K562 (cell line): ENCODE results near the gene KSR2.

Source experiments
- CCAR2 ChIP-seq: fragments of 200-400 bp; formaldehyde crosslinking; IDR thresholded peaks from 2 replicates; pipeline ENCODE4 v1.6.1; 2017; ENCODE audit warnings: mild to moderate bottlenecking, low read depth, low read length
- CTCF ChIP-seq, 3 experiments: IDR thresholded peaks in 2 of 3; conservative IDR thresholded peaks in 1 of 3; 2 replicates each; pipeline ENCODE4 v1.5.1; 2011 to 2012; ENCODE audit warnings: low read length in 3 of 3, mild to moderate bottlenecking in 3 of 3, control low read depth in 2 of 3, improper control_type of control experiment in 1 of 3, inconsistent platforms in 1 of 3, low read depth in 1 of 3, mixed read lengths in 1 of 3, moderate library complexity in 1 of 3; ENCODE audit not compliant: insufficient read depth in 2 of 3
- KLF13 ChIP-seq: fragments of 450-650 bp; IDR thresholded peaks from 2 replicates; pipeline ENCODE4 v1.6.1; 2016; ENCODE audit warnings: missing genetic modification characterization, low read depth, mild to moderate bottlenecking, missing compliant biosample characterization, moderate library complexity, borderline replicate concordance
- MYNN ChIP-seq, 2 experiments: sonication (generic); formaldehyde crosslinking in 1 of 2; IDR thresholded peaks; 2 replicates each; pipeline versions ENCODE4 v1.5.0 to v1.6.1; 2016 to 2020; ENCODE audit warnings: antibody characterized with exemption in 1 of 2, missing genetic modification reagents in 1 of 2
- POLR2A ChIP-seq: fragments of 450-650 bp; conservative IDR thresholded peaks from 2 replicates; pipeline ENCODE4 v1.6.1; 2016
- PRMT5 ChIP-seq: sonication (generic); formaldehyde crosslinking; IDR thresholded peaks from 2 replicates; pipeline ENCODE4 v1.5.0; 2020; ENCODE audit warnings: missing genetic modification reagents
- SIRT6 ChIP-seq: IDR thresholded peaks from one replicate; pipeline ENCODE4 v1.6.1; 2012; ENCODE audit warnings: low read depth, mild to moderate bottlenecking, control low read depth, inconsistent platforms, low read length, moderate library complexity
- YY1 ChIP-seq, 3 experiments: IDR thresholded peaks; 2 replicates each; pipeline ENCODE4 v1.6.1; 2011; ENCODE audit warnings: low read length in 2 of 3, mild to moderate bottlenecking in 2 of 3, moderate library complexity in 2 of 3, borderline replicate concordance in 1 of 3, control low read depth in 1 of 3, low read depth in 1 of 3; ENCODE audit not compliant: insufficient read depth in 3 of 3, insufficient replicate concordance in 2 of 3, control insufficient read depth in 1 of 3, insufficient read length in 1 of 3; ENCODE audit errors: extremely low read depth in 1 of 3
- ZBTB49 ChIP-seq: sonication (generic); formaldehyde crosslinking; IDR thresholded peaks from 2 replicates; pipeline ENCODE4 v1.8.0; 2022; ENCODE audit warnings: missing genetic modification reagents, mild to moderate bottlenecking, borderline replicate concordance
- ZNF282 ChIP-seq: sonication (generic); formaldehyde crosslinking; IDR thresholded peaks from 2 replicates; pipeline ENCODE4 v1.8.1; 2023; ENCODE audit warnings: missing genetic modification reagents
- ZNF512 ChIP-seq: IDR thresholded peaks from 2 replicates; pipeline ENCODE4 v1.6.1; 2016; ENCODE audit warnings: missing genetic modification characterization, missing compliant biosample characterization
- ZSCAN29 ChIP-seq: fragments of 450-650 bp; IDR thresholded peaks from 2 replicates; pipeline ENCODE4 v1.6.1; 2017
- TF ChIP-seq, protein P1 (sequence below), 2 experiments: fragments of 450-650 bp; formaldehyde crosslinking in 1 of 2; IDR thresholded peaks; 2 replicates each; pipeline versions ENCODE4 v1.4.0 to v1.6.1; 2014 to 2020; ENCODE audit warnings: mild to moderate bottlenecking in 2 of 2, borderline replicate concordance in 1 of 2, low read depth in 1 of 2

- TF ChIP-seq SIRT6 (no peak), ZNF512 (tag) (no peak), PRMT5 (no peak), MYNN (IDR thresholded peaks at IDR 0.05) (no peak), MYNN (CRISPR knock-in tag; IDR thresholded peaks at IDR 0.05) (no peak), ZSCAN29 (no peak), CTCF (IDR thresholded peaks at IDR 0.05 in 2 of 3, conservative IDR thresholded peaks at IDR 0.05 in 1 of 3; ENCODE audit: insufficient read depth in 2 of 3, low read depth in 1 of 3, low read length in 3 of 3) (no peak), ZBTB49 (CRISPR knock-in tag) (no peak), KLF13 (tag) (no peak), YY1 (IDR thresholded peaks at IDR 0.05; ENCODE audit: borderline replicate concordance in 1 of 3, control insufficient read depth in 1 of 3, extremely low read depth in 1 of 3, insufficient read depth in 3 of 3, insufficient read length in 1 of 3, insufficient replicate concordance in 2 of 3, low read depth in 1 of 3, low read length in 2 of 3) (no peak), CCAR2 (no peak), POLR2A (no peak), ZNF282 (no peak)
- TF ChIP-seq, protein P1, sequence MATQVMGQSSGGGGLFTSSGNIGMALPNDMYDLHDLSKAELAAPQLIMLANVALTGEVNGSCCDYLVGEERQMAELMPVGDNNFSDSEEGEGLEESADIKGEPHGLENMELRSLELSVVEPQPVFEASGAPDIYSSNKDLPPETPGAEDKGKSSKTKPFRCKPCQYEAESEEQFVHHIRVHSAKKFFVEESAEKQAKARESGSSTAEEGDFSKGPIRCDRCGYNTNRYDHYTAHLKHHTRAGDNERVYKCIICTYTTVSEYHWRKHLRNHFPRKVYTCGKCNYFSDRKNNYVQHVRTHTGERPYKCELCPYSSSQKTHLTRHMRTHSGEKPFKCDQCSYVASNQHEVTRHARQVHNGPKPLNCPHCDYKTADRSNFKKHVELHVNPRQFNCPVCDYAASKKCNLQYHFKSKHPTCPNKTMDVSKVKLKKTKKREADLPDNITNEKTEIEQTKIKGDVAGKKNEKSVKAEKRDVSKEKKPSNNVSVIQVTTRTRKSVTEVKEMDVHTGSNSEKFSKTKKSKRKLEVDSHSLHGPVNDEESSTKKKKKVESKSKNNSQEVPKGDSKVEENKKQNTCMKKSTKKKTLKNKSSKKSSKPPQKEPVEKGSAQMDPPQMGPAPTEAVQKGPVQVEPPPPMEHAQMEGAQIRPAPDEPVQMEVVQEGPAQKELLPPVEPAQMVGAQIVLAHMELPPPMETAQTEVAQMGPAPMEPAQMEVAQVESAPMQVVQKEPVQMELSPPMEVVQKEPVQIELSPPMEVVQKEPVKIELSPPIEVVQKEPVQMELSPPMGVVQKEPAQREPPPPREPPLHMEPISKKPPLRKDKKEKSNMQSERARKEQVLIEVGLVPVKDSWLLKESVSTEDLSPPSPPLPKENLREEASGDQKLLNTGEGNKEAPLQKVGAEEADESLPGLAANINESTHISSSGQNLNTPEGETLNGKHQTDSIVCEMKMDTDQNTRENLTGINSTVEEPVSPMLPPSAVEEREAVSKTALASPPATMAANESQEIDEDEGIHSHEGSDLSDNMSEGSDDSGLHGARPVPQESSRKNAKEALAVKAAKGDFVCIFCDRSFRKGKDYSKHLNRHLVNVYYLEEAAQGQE (IDR thresholded peaks at IDR 0.05; ENCODE audit: borderline replicate concordance) = no peak
- TF ChIP-seq, protein P1 (CRISPR knock-in tag; IDR thresholded peaks at IDR 0.05; ENCODE audit: low read depth) = no peak
These were observed 294.0 kb downstream of the KSR2 start for GRCh38 chr12:117674763-117675162.
